H1 (cell line): ENCODE results near the gene GRAMD1B. TPM values are rescaled to one million over a fixed set of nuclear protein-coding genes. Genes with fewer than 3 reads are reported as not detected.

Source experiments
- ASH2L ChIP-seq: fragments of 200-600, 300-600 bp; sonication (generic); IDR thresholded peaks from one replicate; pipeline ENCODE4 v1.7.1; 2017; ENCODE audit warnings: low read length
- BRCA1 ChIP-seq: IDR thresholded peaks from 2 replicates; pipeline ENCODE4 v1.6.1; 2012; ENCODE audit warnings: low read depth, low read length, improper control_type of control experiment
- FOSL1 ChIP-seq: IDR thresholded peaks from 2 replicates; pipeline ENCODE4 v1.6.1; 2011; ENCODE audit warnings: mild to moderate bottlenecking, low read depth, low read length, moderate library complexity; ENCODE audit not compliant: insufficient read depth
- GABPA ChIP-seq: IDR thresholded peaks from 2 replicates; pipeline ENCODE4 v1.6.1; 2011; ENCODE audit warnings: mild to moderate bottlenecking, low read length, moderate library complexity, borderline replicate concordance; ENCODE audit not compliant: insufficient read depth
- JUN ChIP-seq: IDR thresholded peaks from 2 replicates; pipeline ENCODE4 v1.6.1; 2011; ENCODE audit warnings: low read depth, mild to moderate bottlenecking, improper control_type of control experiment, low read length
- JUND ChIP-seq: IDR thresholded peaks from 2 replicates; pipeline ENCODE4 v1.6.1; 2011; ENCODE audit warnings: mild to moderate bottlenecking, improper control_type of control experiment, low read length
- PHF8 ChIP-seq: fragments of 200-600 bp; sonication (generic); conservative IDR thresholded peaks from 2 replicates; pipeline ENCODE4 v1.7.1; 2012; ENCODE audit warnings: low read depth, mild to moderate bottlenecking, inconsistent platforms, low read length, moderate library complexity
- polyA plus RNA-seq, 7 experiments: library from polyadenylated mRNA; depleted of rRNA in 3 of 7; stranded (reverse) in 5 of 7; unstranded in 2 of 7; fragments of >200 nt in 5 of 7; fragments of 200-250 nt in 2 of 7; gene quantifications; 1 replicate in 5 of 7; 2 replicates in 1 of 7; 4 replicates in 1 of 7; pipeline versions ENCODE4 v1.2.1 to v1.2.3, GENCODE V29; 2011 to 2013; ENCODE audit warnings: missing spikeins in 2 of 7, mixed read lengths in 2 of 7
- total RNA-seq: library from RNA; stranded (reverse); fragmentation: NEBNext Ultra II Directional; extraction: Animal tissue kit (Norgen Biotek cat#: 25700); gene quantifications from 2 replicates; pipeline ENCODE4 v1.2.1, GENCODE V29; 2021
- TF ChIP-seq, protein P1 (sequence below): fragments of 300-600 bp; sonication (generic); IDR thresholded peaks from 2 replicates; pipeline ENCODE4 v1.7.1; 2012; ENCODE audit warnings: low read length, moderate library complexity, mild to moderate bottlenecking, inconsistent platforms; ENCODE audit not compliant: insufficient replicate concordance
- TF ChIP-seq, protein P2 (sequence below): IDR thresholded peaks from 2 replicates; pipeline ENCODE4 v1.6.1; 2011; ENCODE audit warnings: low read length, improper control_type of control experiment

Gene GRAMD1B
- total and polyA plus RNA-seq, 2 of the 8 experiments (the other 6 are each of a cell fraction or from before 2014, with no cell fraction given), result 10.1 to 21.2 TPM

DNA sequence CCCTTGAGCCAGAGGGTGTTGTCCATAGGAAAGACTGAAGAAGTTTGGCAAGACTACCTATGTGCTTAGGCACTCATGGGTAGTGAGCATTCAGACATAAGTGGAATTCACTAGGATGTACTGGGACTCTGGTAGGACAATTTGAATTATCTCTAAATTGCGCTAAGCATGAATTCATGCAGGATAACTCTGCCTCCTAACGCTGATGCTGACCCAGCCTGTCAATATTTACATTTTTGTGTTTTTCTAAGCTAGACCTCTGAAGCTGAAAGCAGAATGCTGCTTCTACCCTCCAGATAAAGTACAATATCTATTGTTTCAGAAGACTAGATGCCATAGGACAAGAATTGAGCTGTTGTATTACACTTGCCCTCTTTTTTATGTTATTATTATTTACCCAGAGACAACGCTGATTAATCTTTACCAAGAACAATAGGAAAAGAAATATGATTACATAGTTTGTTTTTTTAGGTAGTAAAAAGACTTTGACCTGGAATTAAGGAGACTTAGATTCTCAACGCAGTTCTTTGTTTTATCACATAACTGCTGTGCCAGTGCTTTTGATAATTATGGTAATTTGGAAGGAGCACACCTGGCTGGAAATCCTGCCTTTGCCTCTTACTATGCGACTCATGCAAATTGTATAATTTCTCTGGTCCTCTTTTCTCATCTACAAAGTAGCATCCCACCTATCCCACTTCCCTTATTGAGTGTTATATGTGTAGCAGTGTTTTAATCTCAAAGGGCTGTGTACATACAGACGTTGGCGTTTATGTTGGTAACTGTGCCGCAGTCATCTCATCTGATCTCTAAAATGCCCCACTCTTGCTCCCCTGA is 21.2 kb upstream of the GRAMD1B start (continued):
- TF ChIP-seq, protein P1, sequence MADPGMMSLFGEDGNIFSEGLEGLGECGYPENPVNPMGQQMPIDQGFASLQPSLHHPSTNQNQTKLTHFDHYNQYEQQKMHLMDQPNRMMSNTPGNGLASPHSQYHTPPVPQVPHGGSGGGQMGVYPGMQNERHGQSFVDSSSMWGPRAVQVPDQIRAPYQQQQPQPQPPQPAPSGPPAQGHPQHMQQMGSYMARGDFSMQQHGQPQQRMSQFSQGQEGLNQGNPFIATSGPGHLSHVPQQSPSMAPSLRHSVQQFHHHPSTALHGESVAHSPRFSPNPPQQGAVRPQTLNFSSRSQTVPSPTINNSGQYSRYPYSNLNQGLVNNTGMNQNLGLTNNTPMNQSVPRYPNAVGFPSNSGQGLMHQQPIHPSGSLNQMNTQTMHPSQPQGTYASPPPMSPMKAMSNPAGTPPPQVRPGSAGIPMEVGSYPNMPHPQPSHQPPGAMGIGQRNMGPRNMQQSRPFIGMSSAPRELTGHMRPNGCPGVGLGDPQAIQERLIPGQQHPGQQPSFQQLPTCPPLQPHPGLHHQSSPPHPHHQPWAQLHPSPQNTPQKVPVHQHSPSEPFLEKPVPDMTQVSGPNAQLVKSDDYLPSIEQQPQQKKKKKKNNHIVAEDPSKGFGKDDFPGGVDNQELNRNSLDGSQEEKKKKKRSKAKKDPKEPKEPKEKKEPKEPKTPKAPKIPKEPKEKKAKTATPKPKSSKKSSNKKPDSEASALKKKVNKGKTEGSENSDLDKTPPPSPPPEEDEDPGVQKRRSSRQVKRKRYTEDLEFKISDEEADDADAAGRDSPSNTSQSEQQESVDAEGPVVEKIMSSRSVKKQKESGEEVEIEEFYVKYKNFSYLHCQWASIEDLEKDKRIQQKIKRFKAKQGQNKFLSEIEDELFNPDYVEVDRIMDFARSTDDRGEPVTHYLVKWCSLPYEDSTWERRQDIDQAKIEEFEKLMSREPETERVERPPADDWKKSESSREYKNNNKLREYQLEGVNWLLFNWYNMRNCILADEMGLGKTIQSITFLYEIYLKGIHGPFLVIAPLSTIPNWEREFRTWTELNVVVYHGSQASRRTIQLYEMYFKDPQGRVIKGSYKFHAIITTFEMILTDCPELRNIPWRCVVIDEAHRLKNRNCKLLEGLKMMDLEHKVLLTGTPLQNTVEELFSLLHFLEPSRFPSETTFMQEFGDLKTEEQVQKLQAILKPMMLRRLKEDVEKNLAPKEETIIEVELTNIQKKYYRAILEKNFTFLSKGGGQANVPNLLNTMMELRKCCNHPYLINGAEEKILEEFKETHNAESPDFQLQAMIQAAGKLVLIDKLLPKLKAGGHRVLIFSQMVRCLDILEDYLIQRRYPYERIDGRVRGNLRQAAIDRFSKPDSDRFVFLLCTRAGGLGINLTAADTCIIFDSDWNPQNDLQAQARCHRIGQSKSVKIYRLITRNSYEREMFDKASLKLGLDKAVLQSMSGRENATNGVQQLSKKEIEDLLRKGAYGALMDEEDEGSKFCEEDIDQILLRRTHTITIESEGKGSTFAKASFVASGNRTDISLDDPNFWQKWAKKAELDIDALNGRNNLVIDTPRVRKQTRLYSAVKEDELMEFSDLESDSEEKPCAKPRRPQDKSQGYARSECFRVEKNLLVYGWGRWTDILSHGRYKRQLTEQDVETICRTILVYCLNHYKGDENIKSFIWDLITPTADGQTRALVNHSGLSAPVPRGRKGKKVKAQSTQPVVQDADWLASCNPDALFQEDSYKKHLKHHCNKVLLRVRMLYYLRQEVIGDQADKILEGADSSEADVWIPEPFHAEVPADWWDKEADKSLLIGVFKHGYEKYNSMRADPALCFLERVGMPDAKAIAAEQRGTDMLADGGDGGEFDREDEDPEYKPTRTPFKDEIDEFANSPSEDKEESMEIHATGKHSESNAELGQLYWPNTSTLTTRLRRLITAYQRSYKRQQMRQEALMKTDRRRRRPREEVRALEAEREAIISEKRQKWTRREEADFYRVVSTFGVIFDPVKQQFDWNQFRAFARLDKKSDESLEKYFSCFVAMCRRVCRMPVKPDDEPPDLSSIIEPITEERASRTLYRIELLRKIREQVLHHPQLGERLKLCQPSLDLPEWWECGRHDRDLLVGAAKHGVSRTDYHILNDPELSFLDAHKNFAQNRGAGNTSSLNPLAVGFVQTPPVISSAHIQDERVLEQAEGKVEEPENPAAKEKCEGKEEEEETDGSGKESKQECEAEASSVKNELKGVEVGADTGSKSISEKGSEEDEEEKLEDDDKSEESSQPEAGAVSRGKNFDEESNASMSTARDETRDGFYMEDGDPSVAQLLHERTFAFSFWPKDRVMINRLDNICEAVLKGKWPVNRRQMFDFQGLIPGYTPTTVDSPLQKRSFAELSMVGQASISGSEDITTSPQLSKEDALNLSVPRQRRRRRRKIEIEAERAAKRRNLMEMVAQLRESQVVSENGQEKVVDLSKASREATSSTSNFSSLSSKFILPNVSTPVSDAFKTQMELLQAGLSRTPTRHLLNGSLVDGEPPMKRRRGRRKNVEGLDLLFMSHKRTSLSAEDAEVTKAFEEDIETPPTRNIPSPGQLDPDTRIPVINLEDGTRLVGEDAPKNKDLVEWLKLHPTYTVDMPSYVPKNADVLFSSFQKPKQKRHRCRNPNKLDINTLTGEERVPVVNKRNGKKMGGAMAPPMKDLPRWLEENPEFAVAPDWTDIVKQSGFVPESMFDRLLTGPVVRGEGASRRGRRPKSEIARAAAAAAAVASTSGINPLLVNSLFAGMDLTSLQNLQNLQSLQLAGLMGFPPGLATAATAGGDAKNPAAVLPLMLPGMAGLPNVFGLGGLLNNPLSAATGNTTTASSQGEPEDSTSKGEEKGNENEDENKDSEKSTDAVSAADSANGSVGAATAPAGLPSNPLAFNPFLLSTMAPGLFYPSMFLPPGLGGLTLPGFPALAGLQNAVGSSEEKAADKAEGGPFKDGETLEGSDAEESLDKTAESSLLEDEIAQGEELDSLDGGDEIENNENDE, result no peak
- no peak for TF ChIP-seq FOSL1
- no peak for TF ChIP-seq JUND
- TF ChIP-seq, protein P2, sequence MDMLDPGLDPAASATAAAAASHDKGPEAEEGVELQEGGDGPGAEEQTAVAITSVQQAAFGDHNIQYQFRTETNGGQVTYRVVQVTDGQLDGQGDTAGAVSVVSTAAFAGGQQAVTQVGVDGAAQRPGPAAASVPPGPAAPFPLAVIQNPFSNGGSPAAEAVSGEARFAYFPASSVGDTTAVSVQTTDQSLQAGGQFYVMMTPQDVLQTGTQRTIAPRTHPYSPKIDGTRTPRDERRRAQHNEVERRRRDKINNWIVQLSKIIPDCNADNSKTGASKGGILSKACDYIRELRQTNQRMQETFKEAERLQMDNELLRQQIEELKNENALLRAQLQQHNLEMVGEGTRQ, result no peak
- TF ChIP-seq JUN, result no peak
- TF ChIP-seq GABPA, result no peak
- no peak for TF ChIP-seq PHF8
- no peak for TF ChIP-seq ASH2L
- TF ChIP-seq BRCA1, result no peak
